Fibroblast of skin of left biceps (primary cell): ENCODE measurements around the gene P3H1.
"Not testable (repeated sequence)": the region's sequence is repeated elsewhere in the genome, so short reads cannot be mapped to it uniquely, and the experiment has no call there.

ENCODE experiments used
- DNase-seq, 2 experiments: peaks; one replicate each; pipeline ENCODE4 v3.0.0-alpha.2; 2013; ENCODE audit warnings: low read depth in 2 of 2

The P3H1 gene

GRCh38 chr1:42730988-42731387 is 35.8 kb downstream of the P3H1 start:
- no peak for DNase-seq

GRCh38 chr1:42730002-42730401 is 36.8 kb downstream of the P3H1 start:
- no peak for DNase-seq

GRCh38 chr1:42725820-42726219 is 41.0 kb downstream of the P3H1 start:
- not testable (repeated sequence) for DNase-seq

DNA sequence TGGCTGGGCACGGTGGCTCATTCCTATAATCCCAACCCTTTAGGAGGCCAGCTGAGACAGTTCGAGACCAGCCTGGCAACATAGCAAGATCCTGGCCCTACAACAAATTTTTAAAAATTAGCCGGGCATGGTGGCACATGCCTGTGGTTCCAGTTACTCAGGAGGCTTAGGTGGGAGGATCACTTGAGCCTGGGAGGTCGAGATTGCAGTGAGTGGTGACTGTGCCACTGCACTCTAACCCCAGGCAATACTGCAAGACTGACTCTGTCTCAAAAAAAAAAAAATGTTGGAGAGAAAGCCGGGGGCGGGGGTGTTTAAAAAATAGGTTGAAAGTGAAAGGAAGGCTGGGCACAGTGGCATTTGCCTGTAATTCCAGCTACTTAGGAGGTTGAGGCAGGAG is 43.3 kb downstream of the P3H1 start:
- DNase-seq, result no peak

DNA sequence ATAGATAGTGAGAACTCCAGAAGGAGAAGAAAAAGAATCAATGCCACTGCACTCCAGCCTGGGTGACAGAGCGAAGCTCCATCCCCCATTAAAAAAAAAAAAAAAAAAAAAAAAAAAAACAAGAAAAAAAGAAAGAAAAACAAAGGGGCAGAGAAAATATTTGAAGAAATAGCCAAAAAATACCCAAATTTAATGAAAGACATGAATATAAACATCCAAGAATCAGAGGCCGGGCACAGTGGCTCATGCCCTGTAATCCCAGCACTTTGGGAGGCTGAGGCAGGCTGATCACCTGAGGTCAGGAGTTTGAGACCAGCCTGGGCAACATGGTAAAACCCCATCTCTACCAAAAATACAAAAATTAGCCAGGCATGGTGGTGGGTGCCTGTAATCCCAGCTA is 44.4 kb downstream of the P3H1 start:
- not testable (repeated sequence) for DNase-seq

GRCh38 chr1:42721926-42722325 is 44.9 kb downstream of the P3H1 start:
- DNase-seq, result no peak

GRCh38 chr1:42720868-42721267 is 46.0 kb downstream of the P3H1 start:
- DNase-seq, result no peak

- DNase-seq, result not testable (repeated sequence)
Observed at GRCh38 chr1:42714441-42714840, 52.4 kb downstream of the P3H1 start.

DNA sequence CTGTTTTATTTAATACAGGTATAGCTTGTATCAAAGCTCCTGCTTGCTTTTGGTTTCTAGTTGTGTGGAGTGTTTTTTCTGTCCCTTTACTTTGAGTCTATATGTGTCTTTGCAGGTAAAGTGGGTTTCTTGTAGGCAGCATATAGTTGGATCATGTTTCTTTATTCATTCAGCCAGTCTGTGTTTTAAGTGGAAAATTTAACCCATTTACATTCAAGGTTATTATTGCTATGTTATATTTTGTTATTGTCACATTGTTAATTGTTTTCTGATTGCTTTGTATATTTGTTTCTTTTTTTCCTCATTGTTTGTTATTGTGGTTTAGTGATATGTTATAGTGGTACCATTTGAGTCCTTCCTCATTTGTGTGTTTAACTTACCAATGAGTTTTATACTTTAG is 53.5 kb downstream of the P3H1 start:
- no peak for DNase-seq

- DNase-seq, result not testable (repeated sequence)
Observed at GRCh38 chr1:42712808-42713207, 54.0 kb downstream of the P3H1 start.

DNA sequence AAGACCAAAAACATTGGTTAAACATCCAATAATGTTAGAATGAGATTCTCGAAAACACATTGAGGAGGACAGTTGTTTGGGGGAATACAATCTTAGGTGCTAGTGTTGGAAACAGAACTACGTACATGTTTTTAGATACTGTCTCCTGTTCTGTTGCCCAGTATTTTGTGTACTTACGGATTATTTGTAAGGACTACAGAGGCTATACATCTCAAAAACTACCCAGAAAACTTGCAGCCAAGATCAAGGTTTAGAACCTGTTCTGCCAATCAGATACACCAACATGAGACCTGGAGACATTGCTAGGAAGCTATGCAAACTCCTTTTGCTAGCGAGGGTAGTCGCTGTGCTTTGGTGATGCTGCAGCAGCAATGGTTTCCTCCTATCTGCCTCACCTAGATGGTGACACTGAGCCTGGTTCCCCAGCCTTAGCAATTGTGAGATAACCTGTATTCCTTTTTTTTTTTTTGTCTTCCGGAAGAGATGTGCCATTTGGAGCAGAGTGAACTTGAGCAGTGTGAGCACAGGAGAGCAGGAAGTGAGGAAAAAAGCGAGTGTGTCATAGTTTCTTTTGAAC is 62.9 kb downstream of the P3H1 start:
- no peak for DNase-seq

DNA sequence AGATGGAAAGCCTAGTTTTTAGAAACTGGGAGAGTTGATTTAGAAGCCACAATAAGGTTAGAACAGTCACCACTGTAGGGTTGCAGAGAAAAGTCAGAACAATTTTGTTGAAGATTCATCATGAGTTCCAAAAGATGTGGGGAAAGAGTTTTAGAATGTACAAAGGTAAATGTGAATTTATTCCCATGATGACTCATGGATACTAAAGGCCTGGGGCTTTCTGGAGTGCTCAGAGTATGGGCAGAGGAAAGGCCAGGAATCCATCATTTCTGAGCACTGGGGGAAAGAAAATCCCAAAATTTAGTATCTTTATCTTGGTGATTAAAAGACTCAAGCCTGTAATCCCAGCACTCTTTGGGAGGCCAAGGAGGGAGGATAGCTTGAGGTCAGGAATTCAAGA is 66.8 kb downstream of the P3H1 start:
- no peak for DNase-seq

DNA sequence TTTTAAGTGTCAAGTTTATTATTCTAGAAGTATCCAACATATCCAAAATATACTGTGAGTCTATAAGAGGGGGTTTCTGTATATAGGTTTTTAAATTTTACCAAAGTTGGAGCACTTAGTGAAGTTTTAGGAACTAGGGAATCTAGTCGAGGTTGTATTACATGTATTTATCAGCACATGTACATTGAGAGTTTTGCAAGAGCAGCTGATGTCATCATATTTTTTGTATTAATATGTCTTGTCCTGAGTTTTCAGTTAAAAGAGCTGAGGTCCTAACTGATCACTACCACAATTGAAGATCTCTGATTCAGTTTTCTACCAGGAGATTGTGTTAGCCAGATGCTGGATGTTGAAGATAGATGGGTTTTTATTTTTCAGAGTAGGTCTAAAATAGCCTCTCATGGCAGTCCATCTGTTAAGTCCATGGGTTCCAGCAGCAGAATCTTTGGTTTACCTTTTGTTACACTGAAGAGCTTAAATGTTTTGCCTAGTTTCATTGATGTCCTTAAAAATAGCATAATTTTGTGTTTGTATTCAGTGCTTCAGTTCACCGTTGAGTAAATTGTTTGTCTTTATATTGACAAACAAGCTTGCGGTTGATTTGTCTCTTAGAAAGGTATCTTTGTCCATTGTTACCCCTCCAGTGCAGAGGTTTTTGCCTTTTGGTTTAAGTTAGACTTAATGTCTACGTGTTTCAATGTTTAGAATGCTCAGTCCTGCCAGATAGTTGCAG is 68.6 kb downstream of the P3H1 start:
- DNase-seq, result no peak
